Measurements from ENCODE around the gene EOGT.
A peak's percentile ranks its signal among the peaks of the same experiment; 100 is the strongest.

The EOGT gene

GRCh38 chr3:69011096-69011730 lies 2.3 kb downstream of the EOGT start:
- H3K27ac ChIP-seq: peak overlapping the region in 7 of 21 experiments; percentile 91 to 98 (median 95)
- H3K4me3 ChIP-seq: no peak overlapping the region

GRCh38 chr3:69009559-69010410 lies 3.7 kb downstream of the EOGT start:
- H3K4me3 ChIP-seq: no peak overlapping the region
- H3K27ac ChIP-seq: peak overlapping the region in 7 of 21 experiments; percentile 12 to 59 (median 18)

GRCh38 chr3:69008980-69009379 lies 4.5 kb downstream of the EOGT start:
- peak overlapping the region in 8 of 21 experiments; percentile 12 to 63 (median 32) for H3K27ac ChIP-seq
- H3K4me3 ChIP-seq: no peak overlapping the region

- Histone ChIP-seq H3K4me3 (no peak overlapping the region), H3K27ac (no peak overlapping the region)
These were observed 7.5 kb downstream of the EOGT start for GRCh38 chr3:69005791-69006482.

GRCh38 chr3:69005071-69005790 lies 8.3 kb downstream of the EOGT start:
- H3K27ac ChIP-seq: no peak overlapping the region
- no peak overlapping the region for H3K4me3 ChIP-seq

- Histone ChIP-seq H3K4me3 (no peak overlapping the region), H3K27ac (no peak overlapping the region)
These were observed 9.3 kb downstream of the EOGT start for GRCh38 chr3:69004138-69004537.

- Histone ChIP-seq H3K27ac (no peak overlapping the region), H3K4me3 (no peak overlapping the region)
These were observed 13.9 kb downstream of the EOGT start for GRCh38 chr3:68999605-69000004.

GRCh38 chr3:68999158-68999557 lies 14.3 kb downstream of the EOGT start:
- H3K27ac ChIP-seq: no peak overlapping the region

GRCh38 chr3:68997887-68998286 lies 15.6 kb downstream of the EOGT start:
- Histone ChIP-seq H3K4me3 (no peak overlapping the region), H3K27ac (no peak overlapping the region)

More at GRCh38 chr3:68999158-68999557, 14.3 kb downstream of the EOGT start:
- H3K4me3 ChIP-seq: no peak overlapping the region

GRCh38 chr3:68996356-68996995 lies 17.0 kb downstream of the EOGT start:
- H3K4me3 ChIP-seq: no peak overlapping the region
- no peak overlapping the region for H3K27ac ChIP-seq

- Histone ChIP-seq H3K4me3 (no peak overlapping the region), H3K27ac (no peak overlapping the region)
These were observed 24.7 kb downstream of the EOGT start for GRCh38 chr3:68988740-68989139.

- no peak overlapping the region for H3K27ac ChIP-seq
- no peak overlapping the region for H3K4me3 ChIP-seq
These were observed 26.2 kb downstream of the EOGT start for GRCh38 chr3:68987322-68987721.

GRCh38 chr3:68986496-68987208 lies 26.8 kb downstream of the EOGT start:
- Histone ChIP-seq H3K4me3 (no peak overlapping the region), H3K27ac (no peak overlapping the region)

- H3K27ac ChIP-seq: no peak overlapping the region
These were observed 28.2 kb downstream of the EOGT start for GRCh38 chr3:68985146-68985790.

GRCh38 chr3:68984011-68984530 lies 29.4 kb downstream of the EOGT start:
- no peak overlapping the region for H3K4me3 ChIP-seq
- no peak overlapping the region for H3K27ac ChIP-seq

More at GRCh38 chr3:68985146-68985790, 28.2 kb downstream of the EOGT start:
- H3K4me3 ChIP-seq: no peak overlapping the region

- Histone ChIP-seq H3K4me3 (no peak overlapping the region), H3K27ac (no peak overlapping the region)
These were observed 35.9 kb downstream of the EOGT start for GRCh38 chr3:68977486-68978167.

GRCh38 chr3:68974711-68975110 lies 38.8 kb downstream of the EOGT start:
- Histone ChIP-seq H3K27ac (no peak overlapping the region), H3K4me3 (no peak overlapping the region)

GRCh38 chr3:68973639-68974038 lies 39.8 kb downstream of the EOGT start:
- no peak overlapping the region for H3K27ac ChIP-seq
- H3K4me3 ChIP-seq: no peak overlapping the region
